GM12874 (cell line): Measurements from ENCODE around the gene COA1.

Experiments used
- CTCF ChIP-seq: IDR thresholded peaks from 2 replicates; pipeline ENCODE4 v1.5.1; 2011; ENCODE audit warnings: low read depth, mild to moderate bottlenecking, control low read depth, low read length, moderate library complexity; ENCODE audit not compliant: insufficient read depth

Gene COA1

GRCh38 chr7:43629857-43630256 lies 99.5 kb downstream of the COA1 start:
- TF ChIP-seq CTCF: no peak

- TF ChIP-seq CTCF: no peak
These were observed 100.9 kb downstream of the COA1 start for GRCh38 chr7:43628431-43628830.

DNA sequence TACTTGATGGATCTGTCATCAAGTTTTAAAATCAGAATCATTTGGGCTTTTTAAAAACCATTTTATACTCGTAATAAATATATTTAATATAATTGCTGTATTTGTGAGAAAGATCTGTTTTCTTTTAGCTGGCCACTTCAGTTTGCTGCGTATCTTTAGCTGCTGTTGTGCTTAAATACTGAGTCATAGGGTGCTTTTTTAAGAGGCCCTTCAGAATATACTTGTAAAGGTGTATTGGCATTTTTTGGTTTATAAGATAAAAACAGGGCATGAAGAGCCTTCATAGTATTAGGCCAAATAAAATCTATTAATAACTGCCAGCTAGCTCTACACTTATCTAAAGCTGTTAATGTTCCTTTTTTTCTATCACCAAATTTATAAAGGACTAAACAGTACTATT lies 102.6 kb downstream of the COA1 start:
- no peak for TF ChIP-seq CTCF

DNA sequence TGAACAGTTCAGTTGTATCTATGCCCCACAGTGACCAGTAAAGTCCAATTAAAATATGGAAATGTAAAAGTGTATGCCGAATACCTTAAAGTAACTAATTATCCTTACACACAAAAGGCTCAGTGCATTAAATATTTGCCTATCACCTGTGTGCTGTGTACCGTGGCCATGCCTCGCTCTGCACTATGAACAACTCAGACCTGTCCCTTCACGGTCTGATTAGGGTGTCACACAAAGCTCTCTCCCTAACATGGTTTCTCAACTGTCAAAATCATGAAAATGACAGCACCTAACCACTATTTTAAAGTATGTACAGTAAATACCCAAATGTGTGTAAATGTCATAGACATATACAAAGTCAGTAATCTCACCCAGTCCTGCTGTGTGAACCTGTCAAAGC lies 103.3 kb downstream of the COA1 start:
- TF ChIP-seq CTCF: no peak

- no peak for TF ChIP-seq CTCF
These were observed 103.9 kb downstream of the COA1 start for GRCh38 chr7:43625453-43625852.

DNA sequence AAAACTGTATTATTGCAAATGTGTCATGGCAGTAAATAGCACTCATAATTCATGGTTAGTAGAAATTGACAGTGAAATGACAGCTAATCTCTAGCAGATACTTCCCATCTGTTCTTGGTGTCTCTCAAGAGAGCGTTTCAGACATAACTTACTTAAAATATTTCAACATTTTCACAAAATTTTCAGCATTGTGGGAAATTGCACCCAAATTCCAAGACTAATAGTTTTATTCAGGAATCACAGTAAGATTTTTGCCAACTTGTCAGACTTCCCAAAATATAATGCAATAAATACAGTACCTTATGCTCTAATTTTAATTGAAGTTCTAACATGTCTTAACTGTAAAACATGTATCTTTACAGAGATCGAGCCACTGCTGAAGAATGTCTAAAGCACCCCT lies 105.2 kb downstream of the COA1 start:
- TF ChIP-seq CTCF: no peak

GRCh38 chr7:43621729-43622448 lies 107.4 kb downstream of the COA1 start:
- no peak for TF ChIP-seq CTCF
